Smooth muscle cell (in vitro differentiated cells): ENCODE data around the gene OOSP2. TPM values are rescaled to one million over a fixed set of nuclear protein-coding genes. Genes with fewer than 3 reads are reported as not detected.

Experiments
- DNase-seq: peaks from one replicate; lab custom pipeline; 2025; ENCODE audit not compliant: unreplicated experiment; lab: John Stamatoyannopoulos, UW
- H2AFZ ChIP-seq: fragments of 200-600 bp; sonication (generic); 2 replicates; pipeline ENCODE4 v1.6.0; 2016; ENCODE audit warnings: antibody characterized with exemption, low read depth, mild to moderate bottlenecking
- H3F3A ChIP-seq: fragments of 200-600 bp; sonication (generic); 2 replicates; pipeline ENCODE4 v1.6.0; 2017; ENCODE audit warnings: antibody characterized with exemption, low read depth
- H3K27ac ChIP-seq: fragments of 200-600 bp; sonication (generic); 2 replicates; pipeline ENCODE4 v1.5.1; 2016; ENCODE audit warnings: low read depth, mild to moderate bottlenecking
- H3K27me3 ChIP-seq: fragments of 200-600 bp; sonication (generic); 2 replicates; pipeline ENCODE4 v1.6.1; 2016; ENCODE audit warnings: low read depth, mild to moderate bottlenecking
- H3K36me3 ChIP-seq: fragments of 200-600 bp; sonication (generic); 2 replicates; pipeline ENCODE4 v1.5.1; 2016; ENCODE audit warnings: low read depth
- H3K4me1 ChIP-seq: fragments of 200-600 bp; sonication (generic); 2 replicates; pipeline ENCODE4 v1.5.1; 2016; ENCODE audit warnings: low read depth
- H3K4me2 ChIP-seq: fragments of 200-600 bp; sonication (generic); 2 replicates; pipeline ENCODE4 v1.6.0; 2016; ENCODE audit warnings: mild to moderate bottlenecking
- H3K4me3 ChIP-seq: fragments of 200-600 bp; sonication (generic); 2 replicates; pipeline ENCODE4 v1.5.1; 2016; ENCODE audit warnings: mild to moderate bottlenecking
- H3K79me2 ChIP-seq: fragments of 200-600 bp; sonication (generic); 2 replicates; pipeline ENCODE4 v1.6.0; 2016; ENCODE audit warnings: low read depth, mild to moderate bottlenecking
- H3K9ac ChIP-seq: fragments of 200-600 bp; sonication (generic); 2 replicates; pipeline ENCODE4 v1.6.0; 2016; ENCODE audit warnings: low read depth
- H3K9me3 ChIP-seq: fragments of 200-600 bp; sonication (generic); replicated peaks from 2 replicates; pipeline ENCODE4 v1.5.1; 2016; ENCODE audit warnings: low read depth
- H4K20me1 ChIP-seq: fragments of 200-600 bp; sonication (generic); 2 replicates; pipeline ENCODE4 v1.6.0; 2016; ENCODE audit warnings: low read depth
- WGBS: methylation state at CpG from one replicate; pipeline ENCODE4 v1.1.7; 2016; ENCODE audit warnings: low lambda C conversion rate; 5-methylcytosine and 5-hydroxymethylcytosine counted together
- polyA plus RNA-seq: library from polyadenylated mRNA; unstranded; fragments of >200 nt; fragmentation: Nextera tagmentation; extraction: Ambion mirVana; gene quantifications from 2 replicates; pipeline ENCODE4 v1.2.1, GENCODE V29; 2016
- total RNA-seq: library from RNA; depleted of rRNA; stranded (reverse); fragments of >200 nt; gene quantifications from 2 replicates; pipeline ENCODE4 v1.2.3, GENCODE V29; 2014
- TF ChIP-seq, protein P1 (sequence below): fragments of 200-600 bp; sonication (generic); IDR thresholded peaks from 2 replicates; pipeline ENCODE4 v1.5.1; 2017; ENCODE audit warnings: borderline replicate concordance, mild to moderate bottlenecking, antibody characterized with exemption; ENCODE audit not compliant: insufficient read depth, poor library complexity, severe bottlenecking

Gene OOSP2
- total and polyA plus RNA-seq, 2 experiments from 2014 or later: not detected

DNA sequence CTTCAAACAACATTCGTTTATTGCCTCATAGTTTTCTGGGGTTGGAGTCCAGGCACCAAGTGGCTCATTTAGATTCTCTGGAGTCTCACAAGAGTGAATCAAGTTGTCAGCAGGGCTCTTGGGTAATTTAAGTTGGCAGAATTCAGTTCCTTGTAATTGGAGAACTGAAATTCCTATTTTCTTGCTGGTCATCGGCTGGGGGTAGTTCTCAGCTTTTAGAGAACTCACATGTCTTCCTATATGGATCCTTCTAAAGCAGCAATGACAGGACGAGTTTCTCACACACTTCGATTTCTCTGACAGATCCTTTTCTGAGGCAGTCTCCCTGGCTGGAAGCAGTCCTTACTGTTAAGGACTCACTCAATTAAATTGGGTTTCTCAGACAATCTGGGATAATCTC, 40.5 kb upstream of the OOSP2 start:
- Histone ChIP-seq H3F3A (no peaks in the 10 kb centered on the region), H3K79me2 (no peaks in the 10 kb centered on the region), H3K36me3 (no peaks in the 10 kb centered on the region), H3K9ac (no peak overlapping the region), H3K4me3 (no peak overlapping the region), H2AFZ (no peak overlapping the region), H3K9me3 (no peaks in the 10 kb centered on the region), H4K20me1 (no peaks in the 10 kb centered on the region), H3K4me1 (no peaks in the 10 kb centered on the region), H3K27me3 (no peaks in the 10 kb centered on the region), H3K27ac (no peak overlapping the region), H3K4me2 (no peak overlapping the region)
- no peak for DNase-seq
- 57% methylated on average over 4 of the region's 4 CpGs for WGBS
- TF ChIP-seq, protein P1, sequence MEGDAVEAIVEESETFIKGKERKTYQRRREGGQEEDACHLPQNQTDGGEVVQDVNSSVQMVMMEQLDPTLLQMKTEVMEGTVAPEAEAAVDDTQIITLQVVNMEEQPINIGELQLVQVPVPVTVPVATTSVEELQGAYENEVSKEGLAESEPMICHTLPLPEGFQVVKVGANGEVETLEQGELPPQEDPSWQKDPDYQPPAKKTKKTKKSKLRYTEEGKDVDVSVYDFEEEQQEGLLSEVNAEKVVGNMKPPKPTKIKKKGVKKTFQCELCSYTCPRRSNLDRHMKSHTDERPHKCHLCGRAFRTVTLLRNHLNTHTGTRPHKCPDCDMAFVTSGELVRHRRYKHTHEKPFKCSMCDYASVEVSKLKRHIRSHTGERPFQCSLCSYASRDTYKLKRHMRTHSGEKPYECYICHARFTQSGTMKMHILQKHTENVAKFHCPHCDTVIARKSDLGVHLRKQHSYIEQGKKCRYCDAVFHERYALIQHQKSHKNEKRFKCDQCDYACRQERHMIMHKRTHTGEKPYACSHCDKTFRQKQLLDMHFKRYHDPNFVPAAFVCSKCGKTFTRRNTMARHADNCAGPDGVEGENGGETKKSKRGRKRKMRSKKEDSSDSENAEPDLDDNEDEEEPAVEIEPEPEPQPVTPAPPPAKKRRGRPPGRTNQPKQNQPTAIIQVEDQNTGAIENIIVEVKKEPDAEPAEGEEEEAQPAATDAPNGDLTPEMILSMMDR: no peak

DNA sequence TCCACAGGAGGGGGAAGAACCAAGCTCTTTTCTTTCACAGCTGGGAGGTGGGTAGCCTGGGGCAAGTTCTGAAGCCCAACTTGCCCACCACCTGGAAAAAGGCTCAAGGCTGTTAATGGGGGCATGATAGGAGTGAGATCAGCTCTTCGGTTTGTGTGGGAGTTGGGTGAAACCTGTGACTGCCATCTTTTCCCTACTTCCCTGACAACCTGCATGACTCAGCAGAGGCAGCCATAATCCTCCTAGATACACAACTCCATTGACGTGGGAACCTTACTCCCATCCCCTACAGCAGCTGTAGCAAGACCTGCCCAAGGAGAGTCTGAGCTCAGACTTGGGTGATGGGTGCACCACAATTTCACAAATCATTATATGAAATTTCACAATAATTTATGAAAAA, 36.5 kb upstream of the OOSP2 start:
- Histone ChIP-seq H2AFZ (no peak overlapping the region), H3F3A (no peaks in the 10 kb centered on the region)
- WGBS: 66% methylated on average over 2 of the region's 2 CpGs

DNA sequence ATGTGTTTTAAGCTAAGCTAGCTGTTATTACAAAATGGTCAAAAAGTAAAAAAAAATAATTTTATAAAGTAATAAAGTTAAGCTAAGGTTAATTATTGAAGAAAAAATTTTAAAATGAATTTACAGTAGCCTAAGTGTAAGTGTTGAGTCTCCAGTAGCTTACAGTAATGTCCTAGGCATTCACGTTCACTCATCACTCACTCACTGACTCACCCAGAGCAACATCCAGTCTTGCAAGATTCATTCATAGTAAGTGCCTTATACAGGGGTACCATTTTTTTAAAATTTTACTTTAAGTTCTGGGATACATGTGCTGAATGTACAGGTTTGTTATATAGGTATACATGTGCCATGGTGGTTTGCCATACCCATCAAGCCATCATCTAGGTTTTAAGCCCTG, 34.8 kb upstream of the OOSP2 start:
- Histone ChIP-seq H3K4me2 (no peak overlapping the region), H3K79me2 (no peaks in the 10 kb centered on the region), H2AFZ (no peak overlapping the region), H3K27ac (no peak overlapping the region), H3K9ac (no peak overlapping the region), H3K27me3 (no peaks in the 10 kb centered on the region), H3K4me3 (no peak overlapping the region), H3K36me3 (no peaks in the 10 kb centered on the region), H3K9me3 (no peaks in the 10 kb centered on the region), H3K4me1 (no peaks in the 10 kb centered on the region), H4K20me1 (no peaks in the 10 kb centered on the region), H3F3A (no peaks in the 10 kb centered on the region)
- DNase-seq: no peak
- TF ChIP-seq, protein P1: no peak
- 78% methylated on average over 1 of the region's 1 CpG for WGBS

More for the DNA sequence above, 36.5 kb upstream of the OOSP2 start:
- H3K27me3 ChIP-seq: no peaks in the 10 kb centered on the region
- no peak overlapping the region for H3K4me2 ChIP-seq
- DNase-seq: no peak
- H4K20me1 ChIP-seq: no peaks in the 10 kb centered on the region
- no peaks in the 10 kb centered on the region for H3K9me3 ChIP-seq
- TF ChIP-seq, protein P1: no peak
- H3K79me2 ChIP-seq: no peaks in the 10 kb centered on the region
- no peak overlapping the region for H3K27ac ChIP-seq
- no peaks in the 10 kb centered on the region for H3K4me1 ChIP-seq
- H3K9ac ChIP-seq: no peak overlapping the region
- H3K36me3 ChIP-seq: no peaks in the 10 kb centered on the region
- H3K4me3 ChIP-seq: no peak overlapping the region

DNA sequence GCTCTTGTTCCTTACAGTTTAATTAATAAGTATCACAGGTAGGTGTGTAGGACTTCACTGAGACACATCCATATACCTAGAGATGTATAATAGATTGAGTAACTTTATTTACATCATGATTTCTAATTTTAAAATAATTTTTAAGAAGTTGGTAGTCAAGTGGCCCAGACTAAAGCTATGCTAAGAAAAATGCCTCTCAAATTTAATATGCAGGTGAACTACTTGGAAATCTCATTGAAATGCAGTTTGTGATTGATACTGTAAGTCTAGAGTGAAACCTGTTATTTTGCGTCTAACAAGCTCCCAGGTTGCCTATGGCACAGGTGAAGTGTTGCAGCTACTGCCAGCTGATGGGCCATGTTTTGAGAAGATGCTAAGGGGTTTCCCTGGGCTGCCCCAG, 23.3 kb upstream of the OOSP2 start, which contains the start of gene OOSP4B:
OOSP4B (plus strand) TSS at position 301 of the 400 bp plus-strand sequence.
- H3K4me3 ChIP-seq: no peak within 1 kb of the TSS
- WGBS: 74% methylated on average over 1 of the region's 1 CpG

More for the DNA sequence above, 23.3 kb upstream of the OOSP2 start, which contains the start of gene OOSP4B:
- H3K9me3 ChIP-seq: no peaks in the 10 kb centered on the region
- H3K36me3 ChIP-seq: no peaks in the 10 kb centered on the region
- H3K4me1 ChIP-seq: no peaks in the 10 kb centered on the region
- H3F3A ChIP-seq: no peaks in the 10 kb centered on the region
- no peaks in the 10 kb centered on the region for H3K79me2 ChIP-seq
- no peaks in the 10 kb centered on the region for H4K20me1 ChIP-seq
- DNase-seq: no peak
- no peak within 1 kb of the TSS for H2AFZ ChIP-seq
- TF ChIP-seq, protein P1: no peak
- H3K27ac ChIP-seq: no peak within 1 kb of the TSS
- H3K27me3 ChIP-seq: no peaks in the 10 kb centered on the region
- no peak within 1 kb of the TSS for H3K9ac ChIP-seq
- no peak within 1 kb of the TSS for H3K4me2 ChIP-seq
